GM15510 (cell line): Measurements from ENCODE around the gene COLEC11.

ENCODE experiments used
- POLR2A ChIP-seq: IDR thresholded peaks from 3 replicates; pipeline ENCODE4 v1.6.1; 2011; ENCODE audit warnings: borderline replicate concordance; ENCODE audit not compliant: insufficient read length; ENCODE audit errors: extremely low read depth

The COLEC11 gene

DNA sequence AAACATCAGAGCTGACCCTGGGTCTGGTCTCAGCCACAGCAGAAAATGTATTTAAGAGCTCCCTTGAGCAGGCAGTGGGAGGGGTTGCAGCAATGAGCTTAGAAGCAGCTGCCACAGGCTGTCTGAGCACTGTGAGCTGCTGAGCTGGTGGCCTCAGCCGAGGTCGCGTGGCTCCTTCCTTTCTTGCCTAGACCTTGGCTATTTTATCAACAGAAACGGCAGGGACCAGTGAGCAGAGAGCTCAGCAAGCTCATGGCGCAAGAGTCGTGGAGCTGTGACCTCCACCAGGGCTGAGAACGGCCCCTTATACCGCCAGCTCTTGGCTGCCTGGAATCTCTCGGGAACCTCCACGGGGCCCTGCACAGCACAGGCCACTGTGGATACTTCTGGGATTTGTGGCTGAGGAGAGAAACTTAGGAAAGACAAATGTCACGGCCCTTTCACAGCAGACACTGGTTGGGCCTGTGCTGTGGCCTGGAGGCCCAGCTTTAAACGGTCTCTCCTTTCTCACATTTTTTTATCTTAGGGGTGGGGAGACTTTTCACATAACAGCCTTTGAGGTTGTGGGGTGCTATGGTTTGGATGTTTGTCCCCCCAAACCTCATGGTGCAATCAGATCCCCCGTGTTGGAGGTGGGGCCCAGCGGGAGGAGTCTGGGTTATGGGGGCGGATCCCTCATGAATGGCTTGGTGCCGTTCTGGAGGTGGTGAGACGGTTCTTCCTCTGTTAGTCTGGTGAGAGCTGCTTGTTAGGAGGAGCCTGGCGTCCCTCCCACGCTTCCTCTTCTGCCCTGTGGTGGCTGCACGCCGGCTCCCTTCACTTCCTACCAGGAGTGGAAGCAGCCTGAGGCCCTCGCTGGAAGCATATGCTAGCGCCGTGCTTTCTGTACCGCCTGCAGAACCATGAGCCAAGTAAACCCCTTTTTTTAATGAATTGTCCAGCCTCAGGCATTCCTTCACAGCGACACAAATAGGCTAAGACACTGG, 64.8 kb downstream of the COLEC11 start:
- TF ChIP-seq POLR2A: no peak

DNA sequence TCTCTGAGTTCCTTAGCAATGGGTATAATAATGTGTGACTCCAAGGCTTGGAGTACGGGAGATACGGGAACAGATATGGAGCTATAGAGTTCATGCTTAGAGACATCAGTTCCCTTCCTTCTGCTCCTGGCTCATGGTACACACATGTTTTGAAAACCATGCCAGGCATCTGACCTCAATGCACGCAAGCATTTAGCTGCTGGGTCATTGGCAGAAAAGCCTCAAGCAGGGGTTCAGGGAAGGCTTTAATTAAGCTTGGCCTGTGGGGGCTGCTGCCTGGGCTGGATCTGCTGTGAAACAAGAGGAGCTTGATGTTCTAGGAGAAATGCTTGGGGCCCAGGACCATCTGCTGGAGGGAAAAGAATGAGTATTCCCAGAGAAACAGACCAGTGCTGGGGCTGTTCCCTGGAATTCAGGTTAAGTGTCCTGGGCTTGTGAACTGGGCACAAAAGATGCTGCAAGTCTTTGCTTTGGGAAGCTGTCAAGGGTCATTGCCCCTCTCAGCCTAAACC, 66.3 kb downstream of the COLEC11 start:
- no peak for TF ChIP-seq POLR2A

DNA sequence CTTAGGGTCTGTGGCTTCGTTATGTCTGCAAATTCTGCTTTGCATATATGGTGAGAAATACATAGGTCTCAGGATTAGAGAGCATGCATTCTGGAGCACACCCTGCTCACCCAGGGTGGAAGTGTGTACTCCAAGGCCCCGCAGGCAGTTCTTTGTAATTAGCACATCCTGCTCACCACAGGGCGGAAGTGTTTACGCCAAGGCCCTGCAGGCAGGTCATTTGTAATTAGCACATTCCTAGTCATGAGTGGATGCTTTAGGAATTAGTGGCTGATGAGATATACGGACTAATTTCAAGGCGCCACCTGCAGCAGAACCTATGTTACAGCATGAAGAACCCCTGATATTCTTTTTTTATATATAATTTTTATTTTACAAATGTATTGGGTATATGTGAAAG, 67.3 kb downstream of the COLEC11 start:
- TF ChIP-seq POLR2A: no peak

DNA sequence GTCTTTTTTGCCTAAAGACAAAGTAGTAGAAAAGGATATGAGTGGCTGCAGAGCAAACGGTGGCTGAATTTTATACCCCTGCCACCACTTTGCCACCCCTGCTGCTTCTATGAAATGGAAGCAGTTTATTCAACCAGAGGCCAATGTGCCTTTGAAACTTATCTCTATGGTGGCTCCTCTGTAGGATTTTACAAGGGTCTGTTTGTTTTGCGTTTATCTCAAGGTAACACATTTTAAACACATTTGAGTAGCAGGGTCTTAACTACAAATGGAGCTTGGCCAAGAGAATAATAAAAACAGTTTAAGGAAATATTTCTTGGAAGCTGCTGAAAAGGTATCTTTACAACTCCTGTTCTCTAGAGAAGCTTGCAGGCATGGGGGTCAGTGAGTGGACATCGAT, 69.2 kb downstream of the COLEC11 start:
- no peak for TF ChIP-seq POLR2A

DNA sequence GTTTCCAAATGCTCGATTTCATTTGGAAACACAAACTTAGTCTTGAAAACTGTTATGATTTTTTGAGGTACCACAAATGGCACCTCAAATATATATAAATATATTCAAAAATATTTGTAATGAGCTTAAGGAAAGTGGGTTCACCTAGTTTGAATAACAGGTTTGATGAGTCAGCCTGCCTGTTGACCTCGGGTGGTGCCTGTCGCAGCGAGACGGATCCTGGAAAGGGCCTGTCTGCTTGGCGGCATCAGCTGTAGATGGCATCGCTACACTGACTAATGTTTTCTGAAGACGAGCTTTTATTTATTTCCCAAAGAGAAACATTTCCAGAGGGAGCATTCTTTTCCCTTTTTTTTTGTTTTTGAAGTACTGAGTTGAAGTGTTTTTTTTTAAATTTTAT, 70.0 kb downstream of the COLEC11 start:
- no peak for TF ChIP-seq POLR2A

DNA sequence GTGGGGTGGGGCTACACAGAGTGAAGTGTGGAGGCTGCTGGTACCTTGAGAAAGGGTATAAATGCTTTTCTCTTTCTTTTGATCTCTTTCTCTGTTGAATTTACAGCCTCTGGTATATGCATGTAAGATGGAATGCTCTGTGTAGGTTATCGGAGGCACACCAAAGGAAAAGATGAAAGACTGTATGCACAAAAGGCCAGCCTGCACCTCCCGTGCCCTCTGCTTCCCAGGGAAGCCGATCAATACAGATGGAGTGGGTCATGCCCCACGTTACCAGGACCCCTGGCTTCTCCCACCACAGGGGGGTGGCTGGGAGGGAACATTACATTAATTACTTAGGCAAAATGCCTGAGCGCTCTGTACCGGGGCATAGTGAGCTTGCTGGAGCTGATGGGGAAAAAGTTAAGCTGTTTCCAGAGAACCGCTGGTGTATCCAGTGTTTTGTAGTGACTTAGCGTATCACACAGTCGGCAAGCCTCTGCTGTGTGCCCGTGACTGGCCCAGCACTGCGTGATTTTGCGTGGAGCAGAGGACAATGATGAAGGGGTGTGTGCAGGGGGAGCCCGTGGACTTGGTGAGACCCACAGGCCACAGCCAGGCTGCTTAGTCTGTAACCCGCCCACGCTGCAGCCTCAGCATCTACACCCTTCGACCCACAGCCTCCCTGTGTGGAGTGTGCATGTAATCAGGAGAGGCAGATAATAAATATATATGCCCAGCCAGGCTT, 71.1 kb downstream of the COLEC11 start:
- no peak for TF ChIP-seq POLR2A

DNA sequence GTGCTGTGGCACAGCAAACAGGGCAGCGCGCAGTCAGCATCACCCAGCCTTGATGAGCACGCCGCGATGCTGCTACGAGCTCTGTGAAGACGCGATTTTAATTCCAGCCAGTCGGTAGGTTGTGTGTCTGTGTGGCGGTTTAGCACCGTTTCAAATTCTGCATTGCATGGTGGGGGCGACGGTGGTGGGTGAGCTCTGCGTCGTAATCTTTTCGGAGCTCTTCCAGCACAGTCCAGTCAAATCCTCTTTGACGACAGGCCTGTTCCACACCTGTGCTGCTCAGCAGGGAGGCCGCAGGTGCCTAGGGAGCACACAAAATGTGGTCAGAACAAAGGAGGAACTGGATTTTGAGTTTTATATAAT, 71.7 kb downstream of the COLEC11 start:
- TF ChIP-seq POLR2A: no peak

DNA sequence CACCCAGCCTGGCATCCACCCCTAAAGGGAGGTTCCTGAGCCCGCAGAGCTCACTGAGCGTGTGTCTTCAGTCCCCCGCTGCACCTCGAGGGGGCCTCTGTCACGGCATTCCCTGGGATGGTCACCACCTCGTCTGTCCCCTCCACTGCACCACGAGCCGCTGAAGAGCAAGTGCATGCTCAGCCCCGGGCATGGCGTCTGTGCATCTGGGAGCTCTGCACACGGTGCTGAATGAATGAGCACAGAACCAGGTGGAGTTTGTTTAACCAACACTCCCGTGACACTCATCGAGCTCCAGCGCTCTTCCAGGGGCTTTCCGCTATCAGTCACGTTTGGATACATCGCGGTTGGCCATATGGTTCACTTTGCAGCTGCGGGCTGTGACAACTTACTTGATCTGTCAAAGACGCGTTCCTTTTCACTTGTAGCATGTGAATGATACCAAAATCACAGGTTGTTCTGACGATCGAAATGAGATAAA, 72.3 kb downstream of the COLEC11 start:
- no peak for TF ChIP-seq POLR2A

DNA sequence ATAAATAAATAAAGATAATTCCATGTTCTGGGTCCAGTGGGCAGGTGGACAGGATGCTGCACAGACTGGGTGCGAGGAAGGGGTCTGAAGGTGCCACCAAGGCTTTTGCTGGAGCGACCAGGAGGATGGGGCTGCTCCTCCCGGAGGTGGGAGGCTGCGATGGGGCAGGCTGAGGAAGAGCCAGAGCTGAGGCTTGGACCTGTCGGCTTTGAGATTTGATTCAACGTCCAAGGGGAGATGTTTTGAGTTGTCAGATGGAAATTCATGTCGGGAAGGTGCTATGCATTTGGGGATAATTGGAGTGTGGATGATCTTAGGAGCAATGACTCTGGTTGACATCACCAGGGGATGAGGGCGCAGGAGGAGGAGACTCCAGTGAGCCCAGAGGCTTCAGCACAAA, 74.7 kb downstream of the COLEC11 start:
- TF ChIP-seq POLR2A: no peak

DNA sequence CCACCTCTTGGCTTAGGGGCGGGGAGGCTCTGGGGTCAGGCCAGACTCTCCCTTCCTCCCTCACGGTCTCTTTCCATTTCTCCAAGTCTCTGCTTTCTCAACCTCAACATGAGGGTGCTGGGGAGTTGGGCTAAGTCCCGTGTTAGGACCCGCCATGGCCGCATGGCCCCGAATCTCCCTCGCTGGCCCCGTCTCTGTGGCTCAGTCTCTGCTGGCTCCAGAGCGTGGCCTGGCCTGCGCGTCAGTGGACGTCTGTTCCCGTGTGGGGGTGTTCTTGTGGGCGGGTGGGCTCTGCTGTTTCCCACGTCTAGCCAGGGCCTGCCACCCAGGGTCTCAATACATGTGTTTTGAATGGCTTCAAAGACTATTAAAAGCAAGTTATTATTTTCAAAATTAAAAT, 75.5 kb downstream of the COLEC11 start:
- no peak for TF ChIP-seq POLR2A

DNA sequence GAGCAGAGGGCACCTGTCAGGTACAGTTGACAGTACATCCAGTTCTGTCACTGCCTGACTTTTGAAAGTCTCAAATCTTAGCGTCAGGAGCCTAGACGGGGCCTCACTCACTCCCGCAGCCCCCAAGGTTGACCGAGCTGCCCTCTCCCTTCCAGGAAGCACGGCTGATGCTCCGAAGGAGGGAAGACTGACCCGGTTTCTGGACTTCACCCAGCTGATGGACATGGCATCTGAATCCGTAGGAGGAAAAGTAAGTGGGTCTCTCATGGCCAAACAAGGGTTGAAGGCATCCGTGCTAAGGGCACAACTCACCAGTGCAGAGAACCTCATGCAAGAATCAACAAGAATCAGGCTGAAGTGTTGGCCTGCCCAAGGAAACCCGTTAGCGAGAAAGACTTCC, 76.0 kb downstream of the COLEC11 start:
- TF ChIP-seq POLR2A: no peak

DNA sequence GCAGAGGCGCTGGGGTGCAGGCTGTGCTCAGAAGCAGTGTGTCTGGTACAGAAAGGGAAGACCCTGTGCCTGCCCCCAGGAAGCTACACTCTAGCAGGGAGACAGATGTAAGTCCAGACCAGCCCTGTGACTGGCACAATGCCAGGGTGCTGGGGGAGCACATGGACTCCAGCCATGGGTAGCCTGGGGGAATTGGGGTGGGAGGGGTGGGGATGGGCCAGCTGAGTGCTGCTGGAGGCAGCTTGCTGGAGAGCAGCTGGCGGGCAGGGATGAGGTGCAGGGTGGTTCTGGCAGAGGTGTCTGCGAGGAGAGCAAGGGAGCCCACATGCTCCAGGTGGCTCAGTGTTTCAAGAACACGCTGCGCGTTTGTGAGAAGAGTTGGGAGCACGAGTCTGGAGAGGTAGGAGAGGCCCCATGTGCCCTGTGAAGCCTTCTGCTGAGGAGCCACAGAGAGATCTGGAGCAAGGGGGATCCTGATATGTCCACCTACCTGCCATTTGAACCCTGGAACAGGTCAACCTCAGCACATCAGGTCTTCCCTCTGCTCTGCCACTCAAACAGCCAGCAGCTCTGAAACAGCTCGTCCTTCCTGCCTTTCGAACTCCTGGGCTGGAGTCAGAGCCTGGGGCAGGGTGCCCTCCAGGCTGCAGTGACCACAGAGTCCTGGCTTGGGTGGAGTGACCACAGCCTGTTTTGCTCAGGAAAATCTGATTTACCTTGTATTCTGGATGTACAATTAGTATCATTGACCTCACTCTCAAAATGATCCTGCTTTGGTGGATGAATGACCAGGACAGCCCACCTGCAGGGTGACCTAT, 78.2 kb downstream of the COLEC11 start:
- no peak for TF ChIP-seq POLR2A

DNA sequence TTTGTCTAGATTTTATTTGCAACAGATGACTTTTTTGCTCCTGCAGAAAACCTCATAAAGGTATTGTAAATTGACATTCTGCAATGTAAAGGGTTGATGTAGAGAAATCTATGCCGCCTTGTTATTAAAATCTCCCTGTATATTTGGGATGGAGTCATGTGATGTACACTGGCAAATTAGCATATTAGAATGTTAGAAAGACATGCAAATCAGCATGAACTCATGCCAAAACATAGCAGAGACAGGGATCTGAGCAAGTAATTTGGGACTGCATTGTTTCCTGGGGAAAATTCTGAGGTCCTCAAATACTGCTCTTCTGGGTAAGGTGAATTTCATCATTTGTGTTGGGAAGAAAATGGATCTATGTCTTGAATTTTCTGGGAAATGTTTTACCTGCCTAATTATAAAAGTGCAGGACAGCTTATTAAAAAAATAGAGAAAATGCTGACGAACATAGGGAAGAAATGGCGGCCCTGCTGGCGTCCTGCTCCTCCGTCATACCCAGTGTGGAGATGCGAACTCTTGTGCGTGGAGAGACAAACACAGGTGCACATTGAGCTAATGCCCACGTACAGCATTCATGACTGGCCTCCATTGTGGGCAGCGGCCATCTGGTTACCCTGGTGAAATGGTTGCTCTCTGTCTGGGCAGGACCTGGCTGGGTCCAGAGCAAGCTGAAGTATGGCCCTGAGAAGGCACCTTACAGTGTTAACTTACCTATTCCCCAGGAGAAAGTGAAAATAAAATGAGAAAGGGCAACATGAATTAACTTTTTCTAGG, 79.3 kb downstream of the COLEC11 start:
- TF ChIP-seq POLR2A: no peak

DNA sequence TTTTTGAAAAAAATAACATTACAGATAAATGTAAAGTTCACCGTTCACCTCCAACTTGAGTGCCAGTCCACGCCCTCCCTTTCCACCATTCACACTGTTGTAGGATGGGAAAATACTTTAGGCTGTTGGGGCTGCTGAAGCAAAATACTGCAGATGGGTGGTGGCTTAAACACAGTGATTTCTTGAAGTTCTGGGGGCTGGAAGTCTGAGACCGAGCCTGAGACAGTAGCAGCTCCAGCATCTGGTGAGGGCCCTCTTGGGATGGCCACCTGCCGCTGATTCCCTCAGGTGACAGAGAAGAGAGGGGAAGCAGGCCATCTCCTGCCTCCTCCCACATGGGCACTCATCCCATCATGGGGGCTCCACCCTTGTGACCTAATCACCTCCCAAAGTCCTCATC, 80.8 kb downstream of the COLEC11 start:
- no peak for TF ChIP-seq POLR2A
